OCI-LY3 (cell line): ENCODE results near the gene HOXB9.

Source experiments
- H2AFZ ChIP-seq: fragments of 200-600, 300-600 bp; shearing (Covaris generic); 2 replicates; pipeline ENCODE4 v1.6.0; 2014; ENCODE audit warnings: antibody characterized with exemption, low read depth, low read length
- H3K27ac ChIP-seq: fragments of 200-600, 300-600 bp; sonication (generic); 2 replicates; pipeline ENCODE4 v1.5.1; 2014; ENCODE audit warnings: mild to moderate bottlenecking, low read length, moderate library complexity, mixed read lengths
- H3K27me3 ChIP-seq: fragments of 200-600, 300-600 bp; sonication (generic); 2 replicates; pipeline ENCODE4 v1.6.1; 2014; ENCODE audit warnings: low read depth, low read length, mixed read lengths
- H3K36me3 ChIP-seq: fragments of 200-600, 300-600 bp; sonication (generic); replicated peaks from 2 replicates; pipeline ENCODE3; 2014; ENCODE audit warnings: low read depth, low read length, mixed read lengths
- H3K4me1 ChIP-seq: fragments of 300-600, 200-600 bp; sonication (generic); 2 replicates; pipeline ENCODE4 v1.6.1; 2014; ENCODE audit warnings: low read length, mixed read lengths
- H3K4me2 ChIP-seq: fragments of 200-600, 300-600 bp; sonication (generic); 2 replicates; pipeline ENCODE4 v1.6.1; 2014; ENCODE audit warnings: low read length, mixed read lengths
- H3K4me3 ChIP-seq: fragments of 300-600, 200-600 bp; sonication (generic); 2 replicates; pipeline ENCODE4 v1.5.1; 2014; ENCODE audit warnings: antibody characterized with exemption, mild to moderate bottlenecking, low read length, moderate library complexity
- H3K79me2 ChIP-seq: fragments of 300-600, 200-600 bp; shearing (Covaris generic); 2 replicates; pipeline ENCODE4 v1.6.1; 2014; ENCODE audit warnings: mild to moderate bottlenecking, low read length, mixed read lengths
- H3K9ac ChIP-seq: fragments of 300-600, 200-600 bp; shearing (Covaris generic); 2 replicates; pipeline ENCODE4 v1.6.0; 2014; ENCODE audit warnings: mild to moderate bottlenecking, low read length, moderate library complexity
- H3K9me3 ChIP-seq: fragments of 200-600, 300-600 bp; shearing (Covaris generic); 2 replicates; pipeline ENCODE4 v1.6.1; 2014; ENCODE audit warnings: low read length, mixed read lengths; ENCODE audit not compliant: insufficient read depth
- H4K20me1 ChIP-seq: fragments of 200-600, 300-600 bp; sonication (generic); 2 replicates; pipeline ENCODE4 v1.6.1; 2016; ENCODE audit warnings: low read length, mixed read lengths; ENCODE audit not compliant: insufficient read depth
- CTCF ChIP-seq: fragments of 200-600, 300-600 bp; sonication (generic); IDR thresholded peaks from 2 replicates; pipeline ENCODE4 v1.5.1; 2014; ENCODE audit warnings: antibody characterized with exemption, low read length, low read depth
- EZH2phosphoT487 ChIP-seq: fragments of 200-600 bp; shearing (Covaris generic); IDR thresholded peaks from 2 replicates; pipeline ENCODE4 v1.6.1; 2018; ENCODE audit warnings: antibody characterized with exemption, mixed run types, low read depth

The HOXB9 gene

GRCh38 chr17:48627623-48628521 lies 1.7 kb upstream of the HOXB9 start:
- no peak overlapping the region for H3K27ac ChIP-seq

GRCh38 chr17:48627118-48627597 lies 1.0 kb upstream of the HOXB9 start:
- H3K4me2 ChIP-seq: peak overlapping the region; percentile 41
- H3K27me3 ChIP-seq: peaks cover 52% of the 10 kb centered on the region
- peak overlapping the region; percentile 57 for H3K4me3 ChIP-seq
- no peaks in the 10 kb centered on the region for H3K36me3 ChIP-seq
- H2AFZ ChIP-seq: 0 out of 2 replicates have a peak overlapping the region, but pooled peaks have one; percentile 10
- H3K4me1 ChIP-seq: peaks cover 15% of the 10 kb centered on the region
- no peaks in the 10 kb centered on the region for H3K79me2 ChIP-seq
- no peak overlapping the region for H3K27ac ChIP-seq
- TF ChIP-seq CTCF (no peak), EZH2phosphoT487 (no peak)
- H3K9me3 ChIP-seq: no peaks in the 10 kb centered on the region
- H3K9ac ChIP-seq: peak overlapping the region; percentile 36
- H4K20me1 ChIP-seq: no peaks in the 10 kb centered on the region

More at GRCh38 chr17:48627623-48628521, 1.7 kb upstream of the HOXB9 start:
- Histone ChIP-seq H2AFZ (no peak overlapping the region), H3K9ac (no peak overlapping the region), H3K4me2 (no peak overlapping the region), H3K4me1 (peaks cover 22% of the 10 kb centered on the region), H3K79me2 (no peaks in the 10 kb centered on the region), H3K27me3 (peaks cover 45% of the 10 kb centered on the region), H3K9me3 (no peaks in the 10 kb centered on the region), H3K4me3 (no peak overlapping the region), H4K20me1 (no peaks in the 10 kb centered on the region), H3K36me3 (no peaks in the 10 kb centered on the region)
- TF ChIP-seq CTCF (no peak), EZH2phosphoT487 (no peak)

- no peak overlapping the region for H2AFZ ChIP-seq
- no peaks in the 10 kb centered on the region for H4K20me1 ChIP-seq
- no peak for TF ChIP-seq EZH2phosphoT487
- no peak for TF ChIP-seq CTCF
- H3K4me2 ChIP-seq: peak overlapping the region; percentile 55
- H3K4me1 ChIP-seq: peaks cover 5% of the 10 kb centered on the region; the same call in 1 of the 2 replicates
- H3K36me3 ChIP-seq: no peaks in the 10 kb centered on the region
- peak overlapping the region; percentile 62 for H3K9ac ChIP-seq
- H3K9me3 ChIP-seq: no peaks in the 10 kb centered on the region
- no peaks in the 10 kb centered on the region for H3K79me2 ChIP-seq
- H3K4me3 ChIP-seq: peak overlapping the region; percentile 78
- H3K27me3 ChIP-seq: peaks cover 50% of the 10 kb centered on the region
- no peak overlapping the region for H3K27ac ChIP-seq
Measured at GRCh38 chr17:48625495-48626244, 488 bp downstream of the HOXB9 start.
